ENCODE results near the gene FHL2.
A peak's percentile ranks its signal among the peaks of the same experiment; 100 is the strongest.

FHL2 gene

DNA sequence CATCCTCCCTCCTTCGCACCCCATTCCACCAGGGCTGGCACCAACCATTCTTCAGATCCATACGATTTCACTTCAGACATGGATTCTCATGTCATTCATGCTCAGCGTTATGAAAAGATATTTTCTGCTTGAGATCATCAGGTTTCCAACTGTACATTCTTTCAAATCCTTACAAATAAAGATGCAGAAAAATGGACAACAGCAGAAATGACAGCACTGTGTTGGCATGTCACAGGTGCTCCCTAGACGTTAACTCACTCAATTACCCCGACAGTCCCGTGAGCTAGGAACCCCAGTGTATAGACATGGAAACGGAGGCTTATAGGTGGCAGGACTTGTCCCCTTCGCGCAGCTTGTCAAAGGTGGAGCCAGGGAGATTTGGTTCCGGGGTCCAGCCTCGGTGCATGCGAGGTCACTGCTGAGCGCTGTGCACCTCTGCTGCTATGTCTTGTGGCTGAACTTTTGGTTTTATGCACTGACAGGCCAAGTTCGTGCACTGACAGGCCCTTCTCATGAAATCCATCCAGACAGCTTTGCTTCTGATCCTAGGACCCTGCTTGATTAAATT lies 17.7 kb downstream of the FHL2 start:
- H3K27me3 Mint-ChIP-seq, result no peaks in the 10 kb centered on the region
- no peak overlapping the region for H3K27ac Mint-ChIP-seq
- no peaks in the 10 kb centered on the region for H3K9me3 Mint-ChIP-seq (ENCODE audit: low read depth)
- no peaks in the 10 kb centered on the region for H3K4me1 Mint-ChIP-seq (ENCODE audit: low read depth)
- H3K4me3 Mint-ChIP-seq, result no peak overlapping the region
- H3K36me3 Mint-ChIP-seq, result no peaks in the 10 kb centered on the region

GRCh38 chr2:105380432-105381100 lies 18.3 kb downstream of the FHL2 start:
- Mint-ChIP-seq H3K27ac (no peak overlapping the region), H3K4me1 (ENCODE audit: low read depth) (no peaks in the 10 kb centered on the region), H3K9me3 (ENCODE audit: low read depth) (no peaks in the 10 kb centered on the region), H3K27me3 (no peaks in the 10 kb centered on the region), H3K4me3 (no peak overlapping the region), H3K36me3 (no peaks in the 10 kb centered on the region)

DNA sequence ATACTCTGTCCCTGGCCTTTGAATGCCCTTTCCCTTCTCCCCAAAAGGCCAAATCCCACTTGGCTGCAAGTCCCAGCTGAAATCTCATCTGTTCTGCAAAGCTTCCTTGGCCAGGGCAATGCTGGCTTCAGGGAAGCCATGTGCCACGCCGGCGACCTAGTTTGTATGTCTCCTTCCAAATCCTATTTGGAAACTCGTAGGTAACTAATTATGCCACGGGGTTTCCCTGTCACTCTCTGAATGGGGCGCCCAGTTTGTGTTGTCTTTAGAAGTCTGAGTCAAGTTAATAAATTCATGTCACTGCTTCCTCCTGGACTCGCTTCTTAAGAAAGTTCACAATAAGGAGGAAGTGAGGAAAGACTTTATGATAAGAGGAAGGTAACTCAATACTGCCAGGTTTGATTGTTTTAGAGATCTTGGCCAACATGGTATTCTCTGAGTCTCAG lies 19.1 kb downstream of the FHL2 start:
- Mint-ChIP-seq H3K36me3 (no peaks in the 10 kb centered on the region), H3K27ac (no peak overlapping the region), H3K4me3 (no peak overlapping the region), H3K9me3 (ENCODE audit: low read depth) (no peaks in the 10 kb centered on the region), H3K27me3 (no peaks in the 10 kb centered on the region), H3K4me1 (ENCODE audit: low read depth) (no peaks in the 10 kb centered on the region)

DNA sequence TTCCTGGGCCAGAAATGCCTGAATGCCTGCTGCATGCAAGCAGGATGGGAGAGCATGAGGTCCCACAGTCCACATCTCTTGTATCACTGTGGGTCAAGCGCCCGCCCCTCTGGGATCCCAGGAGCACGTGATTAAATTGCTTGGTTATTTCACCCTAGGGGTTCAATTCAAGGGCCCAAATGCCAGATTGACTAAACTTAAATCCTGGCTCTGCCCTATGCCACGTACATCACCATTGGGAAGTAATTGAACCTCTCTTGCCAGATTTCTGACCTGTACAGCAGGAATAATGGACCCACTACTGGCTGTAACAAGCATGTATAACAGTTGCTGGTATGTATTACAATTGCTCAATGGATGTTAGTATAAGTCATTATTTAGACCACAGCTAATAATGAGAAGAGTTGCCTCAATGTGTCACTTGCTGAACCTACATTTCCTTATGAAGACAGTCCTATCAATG lies 19.9 kb downstream of the FHL2 start:
- Mint-ChIP-seq H3K27ac (no peak overlapping the region), H3K4me1 (ENCODE audit: low read depth) (peaks cover 1% of the 10 kb centered on the region)

DNA sequence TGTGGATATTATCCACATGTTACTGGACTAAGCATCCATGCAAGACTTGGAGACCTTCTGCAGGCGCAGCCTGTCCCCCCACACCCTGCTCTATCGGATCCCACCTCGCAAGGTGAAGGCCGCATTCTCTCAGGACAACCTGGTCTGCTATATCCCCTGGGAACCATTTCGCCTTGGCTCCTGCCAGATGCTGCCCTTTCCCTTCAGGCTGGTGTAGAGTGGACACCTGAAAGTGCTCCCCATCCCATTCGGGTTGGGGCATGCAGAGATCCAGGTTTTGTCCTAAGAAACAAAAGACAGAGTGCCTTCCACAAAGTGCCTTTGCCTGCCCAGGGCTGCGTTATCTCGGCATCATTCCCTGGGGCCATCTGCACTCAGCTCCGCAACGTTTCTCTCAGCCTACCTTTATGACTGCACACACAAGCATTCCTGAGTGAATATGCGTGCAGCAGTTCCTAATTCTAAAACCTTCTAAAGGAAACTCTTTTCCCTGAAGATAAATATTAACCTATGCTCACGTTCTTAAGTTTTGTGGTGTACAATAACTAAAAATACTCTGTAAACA lies 20.5 kb downstream of the FHL2 start:
- peaks cover 3% of the 10 kb centered on the region for H3K4me1 Mint-ChIP-seq (ENCODE audit: low read depth)
- H3K27ac Mint-ChIP-seq, result no peak overlapping the region
- no peaks in the 10 kb centered on the region for H3K9me3 Mint-ChIP-seq (ENCODE audit: low read depth)
- no peaks in the 10 kb centered on the region for H3K27me3 Mint-ChIP-seq
- H3K36me3 Mint-ChIP-seq, result no peaks in the 10 kb centered on the region
- H3K4me3 Mint-ChIP-seq, result no peak overlapping the region

More for the DNA sequence above, 19.9 kb downstream of the FHL2 start:
- H3K27me3 Mint-ChIP-seq, result no peaks in the 10 kb centered on the region
- H3K4me3 Mint-ChIP-seq, result no peak overlapping the region
- H3K36me3 Mint-ChIP-seq, result no peaks in the 10 kb centered on the region
- no peaks in the 10 kb centered on the region for H3K9me3 Mint-ChIP-seq (ENCODE audit: low read depth)

GRCh38 chr2:105377871-105378270 lies 21.0 kb downstream of the FHL2 start:
- Mint-ChIP-seq H3K9me3 (ENCODE audit: low read depth) (no peaks in the 10 kb centered on the region), H3K4me1 (ENCODE audit: low read depth) (peaks cover 3% of the 10 kb centered on the region), H3K36me3 (no peaks in the 10 kb centered on the region), H3K27me3 (no peaks in the 10 kb centered on the region), H3K27ac (no peak overlapping the region), H3K4me3 (no peak overlapping the region)

- Mint-ChIP-seq H3K27me3 (no peaks in the 10 kb centered on the region), H3K9me3 (ENCODE audit: low read depth) (no peaks in the 10 kb centered on the region), H3K36me3 (no peaks in the 10 kb centered on the region), H3K4me3 (no peak overlapping the region), H3K27ac (no peak overlapping the region), H3K4me1 (ENCODE audit: low read depth) (peaks cover 3% of the 10 kb centered on the region)
Measured at GRCh38 chr2:105376789-105377240, 22.0 kb downstream of the FHL2 start.

GRCh38 chr2:105376010-105376409 lies 22.8 kb downstream of the FHL2 start:
- no peaks in the 10 kb centered on the region for H3K36me3 Mint-ChIP-seq
- H3K4me3 Mint-ChIP-seq, result no peak overlapping the region
- H3K9me3 Mint-ChIP-seq (ENCODE audit: low read depth), result no peaks in the 10 kb centered on the region
- peaks cover 3% of the 10 kb centered on the region for H3K4me1 Mint-ChIP-seq (ENCODE audit: low read depth)
- no peaks in the 10 kb centered on the region for H3K27me3 Mint-ChIP-seq
- H3K27ac Mint-ChIP-seq, result no peak overlapping the region

DNA sequence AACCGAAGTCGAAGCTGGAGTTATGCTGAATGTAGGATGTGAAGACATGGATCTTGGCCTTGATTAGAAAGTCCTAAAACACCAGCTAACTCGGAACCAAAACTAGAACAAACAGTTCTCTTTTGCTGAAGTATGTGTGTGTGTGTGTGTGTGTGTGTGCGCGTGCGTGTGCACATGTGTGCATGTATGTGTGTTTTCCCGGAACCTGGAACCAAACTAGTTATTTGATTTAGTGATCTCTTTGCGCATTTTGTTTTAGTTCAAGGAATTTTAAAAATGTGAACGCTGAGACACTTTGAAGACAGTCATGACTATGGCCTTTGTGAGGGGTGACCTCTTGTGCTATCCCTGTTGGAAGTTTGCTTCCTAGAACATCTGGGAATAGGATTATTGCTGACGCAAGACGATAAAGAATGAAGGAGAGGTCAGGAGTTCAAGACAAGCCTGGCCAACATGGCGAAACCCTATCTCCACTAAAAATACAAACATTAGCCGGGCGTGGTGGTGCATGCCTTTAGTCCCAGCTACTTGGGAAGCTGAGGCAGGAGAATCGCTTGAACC lies 23.8 kb downstream of the FHL2 start:
- H3K36me3 Mint-ChIP-seq, result no peaks in the 10 kb centered on the region
- no peak overlapping the region for H3K4me3 Mint-ChIP-seq
- H3K4me1 Mint-ChIP-seq (ENCODE audit: low read depth), result peaks cover 4% of the 10 kb centered on the region
- no peaks in the 10 kb centered on the region for H3K27me3 Mint-ChIP-seq
- no peaks in the 10 kb centered on the region for H3K9me3 Mint-ChIP-seq (ENCODE audit: low read depth)
- no peak overlapping the region for H3K27ac Mint-ChIP-seq

GRCh38 chr2:105373895-105374401 lies 24.9 kb downstream of the FHL2 start:
- Mint-ChIP-seq H3K27ac (peak overlapping the region; percentile 79), H3K4me1 (ENCODE audit: low read depth) (peaks cover 9% of the 10 kb centered on the region), H3K4me3 (no peak overlapping the region), H3K27me3 (no peaks in the 10 kb centered on the region), H3K36me3 (peaks cover 2% of the 10 kb centered on the region), H3K9me3 (ENCODE audit: low read depth) (no peaks in the 10 kb centered on the region)

DNA sequence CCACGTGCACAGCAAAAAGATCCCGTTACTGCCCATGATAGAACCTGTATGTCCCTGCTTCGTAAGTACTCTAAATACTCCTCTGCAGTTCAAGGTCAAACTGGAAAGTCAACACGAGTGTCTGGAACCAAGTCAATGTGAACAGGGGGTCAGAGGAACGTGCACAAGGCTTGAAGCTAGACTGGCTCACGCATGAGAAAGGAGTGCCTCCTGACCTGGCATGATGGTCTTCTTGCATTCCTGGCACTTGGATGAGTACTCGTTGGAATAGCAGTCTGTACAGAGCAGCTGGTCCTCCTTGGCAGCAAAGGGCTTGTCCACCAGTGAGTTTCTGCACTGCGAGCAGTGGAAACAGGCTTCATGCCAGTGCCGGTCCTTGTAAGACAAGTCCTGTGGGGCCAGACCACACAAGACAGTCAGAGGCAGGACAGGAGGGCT lies 25.5 kb downstream of the FHL2 start:
- H3K9me3 Mint-ChIP-seq (ENCODE audit: low read depth), result no peaks in the 10 kb centered on the region
- no peaks in the 10 kb centered on the region for H3K27me3 Mint-ChIP-seq
- H3K4me1 Mint-ChIP-seq (ENCODE audit: low read depth), result peaks cover 9% of the 10 kb centered on the region
- H3K36me3 Mint-ChIP-seq, result peaks cover 2% of the 10 kb centered on the region
- no peak overlapping the region for H3K27ac Mint-ChIP-seq
- no peak overlapping the region for H3K4me3 Mint-ChIP-seq

- H3K36me3 Mint-ChIP-seq, result peaks cover 2% of the 10 kb centered on the region
- H3K27me3 Mint-ChIP-seq, result no peaks in the 10 kb centered on the region
- H3K9me3 Mint-ChIP-seq (ENCODE audit: low read depth), result no peaks in the 10 kb centered on the region
- no peak overlapping the region for H3K27ac Mint-ChIP-seq
- H3K4me1 Mint-ChIP-seq (ENCODE audit: low read depth), result peaks cover 9% of the 10 kb centered on the region
- no peak overlapping the region for H3K4me3 Mint-ChIP-seq
Measured at GRCh38 chr2:105371810-105372209, 27.0 kb downstream of the FHL2 start.

GRCh38 chr2:105371156-105371555 lies 27.7 kb downstream of the FHL2 start:
- Mint-ChIP-seq H3K36me3 (peaks cover 2% of the 10 kb centered on the region), H3K27ac (no peak overlapping the region), H3K4me3 (no peak overlapping the region)

GRCh38 chr2:105369777-105370690 lies 28.8 kb downstream of the FHL2 start:
- Mint-ChIP-seq H3K4me3 (peak overlapping the region; percentile 10), H3K27ac (peak overlapping the region; percentile 38)

More at GRCh38 chr2:105371156-105371555, 27.7 kb downstream of the FHL2 start:
- Mint-ChIP-seq H3K9me3 (ENCODE audit: low read depth) (no peaks in the 10 kb centered on the region), H3K27me3 (no peaks in the 10 kb centered on the region), H3K4me1 (ENCODE audit: low read depth) (peaks cover 9% of the 10 kb centered on the region)

More at GRCh38 chr2:105369777-105370690, 28.8 kb downstream of the FHL2 start:
- Mint-ChIP-seq H3K9me3 (ENCODE audit: low read depth) (no peaks in the 10 kb centered on the region), H3K36me3 (peaks cover 2% of the 10 kb centered on the region), H3K4me1 (ENCODE audit: low read depth) (peaks cover 9% of the 10 kb centered on the region), H3K27me3 (no peaks in the 10 kb centered on the region)
